22Rv1 (cell line): ENCODE measurements around the gene ZNF319.

Source experiments
- CTCF ChIP-seq: fragments of 450-650 bp; IDR thresholded peaks from 2 replicates; pipeline ENCODE4 v1.5.1; 2017; ENCODE audit warnings: mild to moderate bottlenecking
- ZFX ChIP-seq: fragments of 450-650 bp; IDR thresholded peaks from 2 replicates; pipeline ENCODE4 v1.6.1; 2017; ENCODE audit warnings: antibody characterized with exemption, borderline replicate concordance

- TF ChIP-seq CTCF (no peak), ZFX (no peak)
Observed at GRCh38 chr16:57994361-57994760, 6.1 kb downstream of the ZNF319 start.
